ENCODE data around the gene MRPS6.

DNA sequence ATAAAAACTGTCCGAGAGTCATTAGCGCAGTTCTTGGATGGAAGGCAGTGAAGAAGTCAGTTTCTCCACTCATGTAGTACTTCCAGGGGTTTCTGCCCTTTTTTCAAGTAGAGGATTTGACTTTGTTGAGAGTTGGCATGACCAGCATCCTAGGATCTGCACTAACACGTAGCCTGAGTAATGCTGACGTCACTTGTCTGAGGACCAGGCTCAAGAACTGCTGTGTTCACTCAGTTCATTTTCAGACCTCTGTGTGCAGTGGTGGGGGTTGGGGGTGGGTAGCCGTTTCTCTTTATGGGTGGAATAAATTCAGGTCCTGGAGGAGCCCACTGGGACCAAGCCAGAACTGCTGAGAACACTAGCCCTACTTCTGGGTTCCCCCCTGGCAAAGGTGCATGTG, 53.3 kb downstream of the MRPS6 start:
- TF ChIP-seq, protein P1, sequence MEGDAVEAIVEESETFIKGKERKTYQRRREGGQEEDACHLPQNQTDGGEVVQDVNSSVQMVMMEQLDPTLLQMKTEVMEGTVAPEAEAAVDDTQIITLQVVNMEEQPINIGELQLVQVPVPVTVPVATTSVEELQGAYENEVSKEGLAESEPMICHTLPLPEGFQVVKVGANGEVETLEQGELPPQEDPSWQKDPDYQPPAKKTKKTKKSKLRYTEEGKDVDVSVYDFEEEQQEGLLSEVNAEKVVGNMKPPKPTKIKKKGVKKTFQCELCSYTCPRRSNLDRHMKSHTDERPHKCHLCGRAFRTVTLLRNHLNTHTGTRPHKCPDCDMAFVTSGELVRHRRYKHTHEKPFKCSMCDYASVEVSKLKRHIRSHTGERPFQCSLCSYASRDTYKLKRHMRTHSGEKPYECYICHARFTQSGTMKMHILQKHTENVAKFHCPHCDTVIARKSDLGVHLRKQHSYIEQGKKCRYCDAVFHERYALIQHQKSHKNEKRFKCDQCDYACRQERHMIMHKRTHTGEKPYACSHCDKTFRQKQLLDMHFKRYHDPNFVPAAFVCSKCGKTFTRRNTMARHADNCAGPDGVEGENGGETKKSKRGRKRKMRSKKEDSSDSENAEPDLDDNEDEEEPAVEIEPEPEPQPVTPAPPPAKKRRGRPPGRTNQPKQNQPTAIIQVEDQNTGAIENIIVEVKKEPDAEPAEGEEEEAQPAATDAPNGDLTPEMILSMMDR (IDR thresholded peaks at IDR 0.05): no peak
- TF ChIP-seq POLR2A (IDR thresholded peaks at IDR 0.05): no peak
- TF ChIP-seq EP300 (IDR thresholded peaks at IDR 0.05): no peak
